WTC11 (cell line): ENCODE data around the gene FTCDNL1. TPM values are rescaled to one million over a fixed set of nuclear protein-coding genes. Genes with fewer than 3 reads are reported as not detected.
A peak's percentile ranks its signal among the peaks of the same experiment; 100 is the strongest.

ENCODE experiments used
- ATAC-seq: fragments of 200-7000 bp; cut with Tn5 transposase; 2 replicates; pipeline ENCODE4 v1.10.0; 2021; ENCODE audit warnings: mild to moderate bottlenecking, moderate library complexity
- CTCF ChIA-PET: fragments of 300-600 bp; sonication (Branson Sonifier 250); formaldehyde crosslinking; loops from one replicate; lab custom pipeline; 2021; ENCODE audit warnings: antibody characterized with exemption; lab: Charles Lee
- POLR2A ChIA-PET: fragments of 350-600 bp; sonication (Branson Sonifier 250); formaldehyde crosslinking; loops from one replicate; lab custom pipeline; 2021; ENCODE audit warnings: antibody characterized with exemption; lab: Charles Lee
- DNase-seq: peaks from one replicate; pipeline ENCODE4 v3.0.0; 2021; ENCODE audit warnings: low spot score
- H3K27ac Mint-ChIP-seq: 2 replicates; pipeline ENCODE4 v1.8.0; 2021; ENCODE audit warnings: mixed read lengths
- H3K27me3 Mint-ChIP-seq: 2 replicates; pipeline ENCODE4 v1.8.0; 2021; ENCODE audit warnings: low read depth, mild to moderate bottlenecking, moderate library complexity, mixed read lengths
- H3K36me3 Mint-ChIP-seq: 2 replicates; pipeline ENCODE4 v1.8.0; 2021; ENCODE audit warnings: mixed read lengths
- H3K4me1 Mint-ChIP-seq: 2 replicates; pipeline ENCODE4 v1.8.0; 2022; ENCODE audit warnings: mixed read lengths
- H3K4me3 Mint-ChIP-seq: 2 replicates; pipeline ENCODE4 v1.8.0; 2021; ENCODE audit warnings: mild to moderate bottlenecking, moderate library complexity, mixed read lengths
- H3K9me3 Mint-ChIP-seq: 2 replicates; pipeline ENCODE4 v1.8.0; 2021; ENCODE audit warnings: mixed read lengths
- ELF4 ChIP-seq: sonication (generic); formaldehyde crosslinking; IDR thresholded peaks from 2 replicates; pipeline ENCODE4 v1.8.1; 2022; ENCODE audit warnings: low read depth, mild to moderate bottlenecking, moderate library complexity, missing genetic modification reagents
- EMX1 ChIP-seq: fragments of 250-450 bp; sonication (Bioruptor Pico); IDR thresholded peaks from 2 replicates; pipeline ENCODE4 v1.8.0; 2021; ENCODE audit warnings: mild to moderate bottlenecking
- ETV6 ChIP-seq: sonication (generic); formaldehyde crosslinking; IDR thresholded peaks from 2 replicates; pipeline ENCODE4 v1.8.1; 2022; ENCODE audit warnings: mild to moderate bottlenecking, missing genetic modification reagents
- GABPB1 ChIP-seq: sonication (generic); formaldehyde crosslinking; IDR thresholded peaks from 2 replicates; pipeline ENCODE4 v1.8.1; 2023; ENCODE audit warnings: mild to moderate bottlenecking, missing genetic modification reagents
- HMGA2 ChIP-seq: fragments of 250-450 bp; sonication (Bioruptor Pico); IDR thresholded peaks from 2 replicates; pipeline ENCODE4 v1.4.0; 2021; ENCODE audit warnings: mild to moderate bottlenecking, moderate library complexity
- KAT7 ChIP-seq: sonication (generic); formaldehyde crosslinking; IDR thresholded peaks from 2 replicates; pipeline ENCODE4 v1.8.1; 2023; ENCODE audit warnings: missing genetic modification reagents, mild to moderate bottlenecking, borderline replicate concordance
- NR3C1 ChIP-seq: sonication (generic); formaldehyde crosslinking; conservative IDR thresholded peaks from 2 replicates; pipeline ENCODE4 v1.8.1; 2023; ENCODE audit warnings: low read depth, mild to moderate bottlenecking, missing genetic modification reagents
- SMAD3 ChIP-seq: sonication (generic); formaldehyde crosslinking; IDR thresholded peaks from 2 replicates; pipeline ENCODE4 v1.8.0; 2022; ENCODE audit warnings: missing genetic modification reagents, mild to moderate bottlenecking, borderline replicate concordance
- SMAD4 ChIP-seq: sonication (generic); formaldehyde crosslinking; IDR thresholded peaks from 2 replicates; pipeline ENCODE4 v1.8.0; 2022; ENCODE audit warnings: mild to moderate bottlenecking, missing genetic modification reagents
- TP53 ChIP-seq: sonication (generic); formaldehyde crosslinking; IDR thresholded peaks from 2 replicates; pipeline ENCODE4 v1.8.1; 2023; ENCODE audit warnings: mild to moderate bottlenecking, missing genetic modification reagents
- ZNF138 ChIP-seq: sonication (generic); formaldehyde crosslinking; conservative IDR thresholded peaks from 2 replicates; pipeline ENCODE4 v1.8.1; 2022; ENCODE audit warnings: mild to moderate bottlenecking, moderate library complexity, missing genetic modification reagents
- ZNF232 ChIP-seq: sonication (generic); formaldehyde crosslinking; IDR thresholded peaks from 2 replicates; pipeline ENCODE4 v1.8.0; 2022; ENCODE audit warnings: mild to moderate bottlenecking, missing genetic modification reagents
- ZNF317 ChIP-seq: sonication (generic); formaldehyde crosslinking; IDR thresholded peaks from 2 replicates; pipeline ENCODE4 v1.8.1; 2023; ENCODE audit warnings: low read depth, mild to moderate bottlenecking, moderate library complexity, missing genetic modification reagents, borderline replicate concordance
- ZNF396 ChIP-seq: fragments of 250-450 bp; sonication (Bioruptor Pico); IDR thresholded peaks from 2 replicates; pipeline ENCODE4 v1.8.0; 2021; ENCODE audit warnings: mild to moderate bottlenecking, moderate library complexity, borderline replicate concordance
- ZNF423 ChIP-seq: fragments of 250-450 bp; sonication (Bioruptor Pico); IDR thresholded peaks from 2 replicates; pipeline ENCODE4 v2.1.2; 2022; ENCODE audit warnings: mild to moderate bottlenecking, moderate library complexity
- ZNF671 ChIP-seq: fragments of 250-450 bp; sonication (Bioruptor Pico); IDR thresholded peaks from 2 replicates; pipeline ENCODE4 v1.8.0; 2021; ENCODE audit warnings: mild to moderate bottlenecking
- ZSCAN18 ChIP-seq: fragments of 250-450 bp; sonication (Bioruptor Pico); IDR thresholded peaks from 2 replicates; pipeline ENCODE4 v2.1.2; 2022; ENCODE audit warnings: mild to moderate bottlenecking, moderate library complexity
- total RNA-seq: library from RNA; stranded (reverse); gene quantifications from 3 replicates; pipeline ENCODE4 v1.2.3, GENCODE V29; 2021
- TF ChIP-seq, protein P1 (sequence below): fragments of 250-450 bp; sonication (Bioruptor Pico); IDR thresholded peaks from 2 replicates; pipeline ENCODE4 v1.9.0; 2021; ENCODE audit warnings: mild to moderate bottlenecking
- TF ChIP-seq, protein P2 (sequence below): sonication (generic); formaldehyde crosslinking; IDR thresholded peaks from 2 replicates; pipeline ENCODE4 v1.8.0; 2023; ENCODE audit warnings: mild to moderate bottlenecking, missing genetic modification reagents
- TF ChIP-seq, protein P3 (sequence below): sonication (generic); formaldehyde crosslinking; IDR thresholded peaks from 2 replicates; pipeline ENCODE4 v1.8.1; 2022; ENCODE audit warnings: low read depth, mild to moderate bottlenecking, moderate library complexity, missing genetic modification reagents, borderline replicate concordance

Gene FTCDNL1
- total RNA-seq, 1 experiment from 2014 or later, result 0.85 TPM

- DNase-seq (no peak), ATAC-seq (0 out of 2 replicates have a peak, but pooled peaks have one; percentile 26)
- Mint-ChIP-seq H3K4me3 (no peak overlapping the region), H3K9me3 (peaks cover 18% of the 10 kb centered on the region), H3K27me3 (no peaks in the 10 kb centered on the region; the same call in 1 of the 2 replicates), H3K4me1 (peaks cover 20% of the 10 kb centered on the region), H3K36me3 (peaks cover 17% of the 10 kb centered on the region), H3K27ac (no peak overlapping the region)
- TF ChIP-seq ETV6 (CRISPR knock-in tag) (no peak), NR3C1 (CRISPR knock-in tag) (no peak), EMX1 (CRISPR knock-in tag) (no peak), ZNF317 (CRISPR knock-in tag) (no peak), HMGA2 (CRISPR knock-in tag) (no peak), SMAD3 (CRISPR knock-in tag) (no peak), ZNF671 (CRISPR knock-in tag) (no peak), ZNF138 (CRISPR knock-in tag) (no peak), GABPB1 (CRISPR knock-in tag) (no peak), ZNF232 (CRISPR knock-in tag) (no peak)
- TF ChIP-seq, protein P1, sequence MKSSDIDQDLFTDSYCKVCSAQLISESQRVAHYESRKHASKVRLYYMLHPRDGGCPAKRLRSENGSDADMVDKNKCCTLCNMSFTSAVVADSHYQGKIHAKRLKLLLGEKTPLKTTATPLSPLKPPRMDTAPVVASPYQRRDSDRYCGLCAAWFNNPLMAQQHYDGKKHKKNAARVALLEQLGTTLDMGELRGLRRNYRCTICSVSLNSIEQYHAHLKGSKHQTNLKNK (CRISPR knock-in tag), result no peak
- TF ChIP-seq, protein P2, sequence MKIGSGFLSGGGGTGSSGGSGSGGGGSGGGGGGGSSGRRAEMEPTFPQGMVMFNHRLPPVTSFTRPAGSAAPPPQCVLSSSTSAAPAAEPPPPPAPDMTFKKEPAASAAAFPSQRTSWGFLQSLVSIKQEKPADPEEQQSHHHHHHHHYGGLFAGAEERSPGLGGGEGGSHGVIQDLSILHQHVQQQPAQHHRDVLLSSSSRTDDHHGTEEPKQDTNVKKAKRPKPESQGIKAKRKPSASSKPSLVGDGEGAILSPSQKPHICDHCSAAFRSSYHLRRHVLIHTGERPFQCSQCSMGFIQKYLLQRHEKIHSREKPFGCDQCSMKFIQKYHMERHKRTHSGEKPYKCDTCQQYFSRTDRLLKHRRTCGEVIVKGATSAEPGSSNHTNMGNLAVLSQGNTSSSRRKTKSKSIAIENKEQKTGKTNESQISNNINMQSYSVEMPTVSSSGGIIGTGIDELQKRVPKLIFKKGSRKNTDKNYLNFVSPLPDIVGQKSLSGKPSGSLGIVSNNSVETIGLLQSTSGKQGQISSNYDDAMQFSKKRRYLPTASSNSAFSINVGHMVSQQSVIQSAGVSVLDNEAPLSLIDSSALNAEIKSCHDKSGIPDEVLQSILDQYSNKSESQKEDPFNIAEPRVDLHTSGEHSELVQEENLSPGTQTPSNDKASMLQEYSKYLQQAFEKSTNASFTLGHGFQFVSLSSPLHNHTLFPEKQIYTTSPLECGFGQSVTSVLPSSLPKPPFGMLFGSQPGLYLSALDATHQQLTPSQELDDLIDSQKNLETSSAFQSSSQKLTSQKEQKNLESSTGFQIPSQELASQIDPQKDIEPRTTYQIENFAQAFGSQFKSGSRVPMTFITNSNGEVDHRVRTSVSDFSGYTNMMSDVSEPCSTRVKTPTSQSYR (CRISPR knock-in tag), result no peak
- ChIA-PET POLR2A (no interaction called here), CTCF (no interaction called here)
Observed at GRCh38 chr2:199810422-199811171, 40.4 kb downstream of the FTCDNL1 start.

DNA sequence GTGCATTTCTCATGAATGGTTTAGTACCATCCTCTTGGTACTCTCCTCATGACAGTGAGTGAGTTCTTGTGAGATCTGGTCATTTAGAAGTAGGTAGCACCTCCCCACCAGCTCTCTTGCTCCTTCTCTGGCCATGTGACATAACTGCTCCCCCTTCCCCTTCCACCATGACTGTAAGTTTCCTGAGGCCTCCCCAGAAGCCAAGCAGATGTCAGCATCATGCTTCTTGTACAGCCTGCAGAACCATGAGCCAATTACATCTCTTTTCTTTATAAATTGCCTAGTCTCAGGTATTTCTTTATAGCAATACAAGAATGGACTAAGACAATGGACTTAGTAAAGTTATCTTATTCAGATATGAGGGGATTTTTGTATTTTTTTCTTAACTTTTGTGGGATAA is 43.0 kb downstream of the FTCDNL1 start:
- ChIA-PET POLR2A (no interaction called here), CTCF (no interaction called here)
- peaks cover 26% of the 10 kb centered on the region for H3K4me1 Mint-ChIP-seq
- ATAC-seq, result no peak
- no peak overlapping the region for H3K4me3 Mint-ChIP-seq
- H3K36me3 Mint-ChIP-seq, result peaks cover 17% of the 10 kb centered on the region
- no peak for TF ChIP-seq EMX1 (CRISPR knock-in tag)
- TF ChIP-seq, protein P3, sequence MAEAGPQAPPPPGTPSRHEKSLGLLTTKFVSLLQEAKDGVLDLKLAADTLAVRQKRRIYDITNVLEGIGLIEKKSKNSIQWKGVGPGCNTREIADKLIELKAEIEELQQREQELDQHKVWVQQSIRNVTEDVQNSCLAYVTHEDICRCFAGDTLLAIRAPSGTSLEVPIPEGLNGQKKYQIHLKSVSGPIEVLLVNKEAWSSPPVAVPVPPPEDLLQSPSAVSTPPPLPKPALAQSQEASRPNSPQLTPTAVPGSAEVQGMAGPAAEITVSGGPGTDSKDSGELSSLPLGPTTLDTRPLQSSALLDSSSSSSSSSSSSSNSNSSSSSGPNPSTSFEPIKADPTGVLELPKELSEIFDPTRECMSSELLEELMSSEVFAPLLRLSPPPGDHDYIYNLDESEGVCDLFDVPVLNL (CRISPR knock-in tag), result no peak
- TF ChIP-seq ZNF396 (CRISPR knock-in tag), result no peak
- TF ChIP-seq ETV6 (CRISPR knock-in tag), result no peak
- TF ChIP-seq KAT7, result no peak
- TF ChIP-seq TP53 (CRISPR knock-in tag), result no peak
- peaks cover 18% of the 10 kb centered on the region for H3K9me3 Mint-ChIP-seq
- no peak overlapping the region for H3K27ac Mint-ChIP-seq
- H3K27me3 Mint-ChIP-seq, result no peaks in the 10 kb centered on the region; the same call in 1 of the 2 replicates
- no peak for DNase-seq

GRCh38 chr2:199806179-199806578 is 44.8 kb downstream of the FTCDNL1 start:
- ATAC-seq (no peak), DNase-seq (no peak)
- H3K4me3 Mint-ChIP-seq, result no peak overlapping the region
- H3K36me3 Mint-ChIP-seq, result peaks cover 17% of the 10 kb centered on the region
- H3K27me3 Mint-ChIP-seq, result no peaks in the 10 kb centered on the region; the same call in 1 of the 2 replicates
- no peak for TF ChIP-seq ZSCAN18 (CRISPR knock-in tag)
- no peak for TF ChIP-seq ELF4 (CRISPR knock-in tag)
- TF ChIP-seq ZNF423 (CRISPR knock-in tag), result no peak
- TF ChIP-seq SMAD4, result no peak
- CTCF ChIA-PET, result no interaction called here
- POLR2A ChIA-PET, result no interaction called here
- H3K9me3 Mint-ChIP-seq, result peaks cover 18% of the 10 kb centered on the region
- H3K27ac Mint-ChIP-seq, result no peak overlapping the region
- peaks cover 12% of the 10 kb centered on the region for H3K4me1 Mint-ChIP-seq
